SK-N-SH treated with all-trans-retinoic acid at 6 μM for 48 hours (cell line): ENCODE results near the gene RGS7.

ENCODE experiments used
- ATAC-seq: fragments of 200-7000 bp; cut with Tn5 transposase; 3 replicates; pipeline ENCODE4 v1.9.1; 2020; ENCODE audit warnings: mild to moderate bottlenecking, moderate library complexity
- ARNTL ChIP-seq: fragments of 450-650 bp; formaldehyde crosslinking; IDR thresholded peaks from 2 replicates; pipeline ENCODE4 v1.5.0; 2020; ENCODE audit warnings: low read depth, mild to moderate bottlenecking, moderate library complexity, borderline replicate concordance
- BACH2 ChIP-seq: fragments of 250-450 bp; sonication (Bioruptor Pico); IDR thresholded peaks from 2 replicates; pipeline ENCODE4 v1.9.0; 2021; ENCODE audit warnings: mild to moderate bottlenecking, borderline replicate concordance
- CSDC2 ChIP-seq: fragments of 250-450 bp; sonication (Bioruptor Pico); IDR thresholded peaks from 2 replicates; pipeline ENCODE4 v1.5.0; 2020; ENCODE audit warnings: mild to moderate bottlenecking, moderate library complexity
- ESRRG ChIP-seq: fragments of 250-450 bp; sonication (Bioruptor Pico); IDR thresholded peaks from 2 replicates; pipeline ENCODE4 v1.6.1; 2021; ENCODE audit warnings: mild to moderate bottlenecking
- GLIS3 ChIP-seq: fragments of 250-450 bp; sonication (Bioruptor Pico); IDR thresholded peaks from 2 replicates; pipeline ENCODE4 v1.5.0; 2020; ENCODE audit warnings: mild to moderate bottlenecking, moderate library complexity
- OSR1 ChIP-seq: fragments of 250-450 bp; sonication (Bioruptor Pico); IDR thresholded peaks from 2 replicates; pipeline ENCODE4 v1.8.0; 2022; ENCODE audit warnings: moderate library complexity, mild to moderate bottlenecking, inconsistent platforms
- PPARA ChIP-seq: fragments of 250-450 bp; sonication (Bioruptor Pico); IDR thresholded peaks from 2 replicates; pipeline ENCODE4 v1.5.0; 2020; ENCODE audit warnings: mild to moderate bottlenecking, borderline replicate concordance
- RARB ChIP-seq: fragments of 250-450 bp; sonication (Bioruptor Pico); IDR thresholded peaks from 2 replicates; pipeline ENCODE4 v1.8.0; 2021; ENCODE audit warnings: mild to moderate bottlenecking, moderate library complexity
- SNAI2 ChIP-seq: fragments of 250-450 bp; sonication (Bioruptor Pico); IDR thresholded peaks from 2 replicates; pipeline ENCODE4 v1.5.0; 2020; ENCODE audit warnings: mild to moderate bottlenecking, moderate library complexity
- TOX ChIP-seq: fragments of 250-450 bp; sonication (Bioruptor Pico); IDR thresholded peaks from 2 replicates; pipeline ENCODE4 v1.8.0; 2021; ENCODE audit warnings: mild to moderate bottlenecking, moderate library complexity, borderline replicate concordance
- ZC3H10 ChIP-seq: fragments of 250-450 bp; sonication (Bioruptor Pico); IDR thresholded peaks from 2 replicates; pipeline ENCODE4 v1.5.1; 2021; ENCODE audit warnings: mild to moderate bottlenecking, moderate library complexity
- ZFP3 ChIP-seq: fragments of 250-450 bp; sonication (Bioruptor Pico); IDR thresholded peaks from 2 replicates; pipeline ENCODE4 v1.5.0; 2020; ENCODE audit warnings: mild to moderate bottlenecking, moderate library complexity
- ZFP30 ChIP-seq: fragments of 450-650 bp; formaldehyde crosslinking; IDR thresholded peaks from 2 replicates; pipeline ENCODE4 v1.5.0; 2022; ENCODE audit warnings: mild to moderate bottlenecking, moderate library complexity
- ZNF565 ChIP-seq: fragments of 450-650 bp; formaldehyde crosslinking; conservative IDR thresholded peaks from 2 replicates; pipeline ENCODE4 v1.5.0; 2020; ENCODE audit warnings: low read depth, mild to moderate bottlenecking, moderate library complexity
- ZNF70 ChIP-seq: fragments of 450-650 bp; formaldehyde crosslinking; IDR thresholded peaks from 2 replicates; pipeline ENCODE4 v1.5.0; 2020; ENCODE audit warnings: mild to moderate bottlenecking, moderate library complexity
- TF ChIP-seq, protein P1 (sequence below): fragments of 250-450 bp; sonication (Bioruptor Pico); IDR thresholded peaks from 2 replicates; pipeline ENCODE4 v1.5.0; 2020; ENCODE audit warnings: mild to moderate bottlenecking, moderate library complexity
- TF ChIP-seq, protein P2 (sequence below): fragments of 250-450 bp; sonication (Bioruptor Pico); IDR thresholded peaks from 2 replicates; pipeline ENCODE4 v1.8.0; 2020; ENCODE audit warnings: mild to moderate bottlenecking, moderate library complexity, borderline replicate concordance
- TF ChIP-seq, protein P3 (sequence below): fragments of 250-450 bp; sonication (Bioruptor Pico); IDR thresholded peaks from 2 replicates; pipeline ENCODE4 v1.5.1; 2021; ENCODE audit warnings: mild to moderate bottlenecking, moderate library complexity
- TF ChIP-seq, protein P4 (sequence below): fragments of 250-450 bp; sonication (Bioruptor Pico); IDR thresholded peaks from 2 replicates; pipeline ENCODE4 v1.8.0; 2021; ENCODE audit warnings: low read depth, mild to moderate bottlenecking, moderate library complexity, borderline replicate concordance

Gene RGS7

DNA sequence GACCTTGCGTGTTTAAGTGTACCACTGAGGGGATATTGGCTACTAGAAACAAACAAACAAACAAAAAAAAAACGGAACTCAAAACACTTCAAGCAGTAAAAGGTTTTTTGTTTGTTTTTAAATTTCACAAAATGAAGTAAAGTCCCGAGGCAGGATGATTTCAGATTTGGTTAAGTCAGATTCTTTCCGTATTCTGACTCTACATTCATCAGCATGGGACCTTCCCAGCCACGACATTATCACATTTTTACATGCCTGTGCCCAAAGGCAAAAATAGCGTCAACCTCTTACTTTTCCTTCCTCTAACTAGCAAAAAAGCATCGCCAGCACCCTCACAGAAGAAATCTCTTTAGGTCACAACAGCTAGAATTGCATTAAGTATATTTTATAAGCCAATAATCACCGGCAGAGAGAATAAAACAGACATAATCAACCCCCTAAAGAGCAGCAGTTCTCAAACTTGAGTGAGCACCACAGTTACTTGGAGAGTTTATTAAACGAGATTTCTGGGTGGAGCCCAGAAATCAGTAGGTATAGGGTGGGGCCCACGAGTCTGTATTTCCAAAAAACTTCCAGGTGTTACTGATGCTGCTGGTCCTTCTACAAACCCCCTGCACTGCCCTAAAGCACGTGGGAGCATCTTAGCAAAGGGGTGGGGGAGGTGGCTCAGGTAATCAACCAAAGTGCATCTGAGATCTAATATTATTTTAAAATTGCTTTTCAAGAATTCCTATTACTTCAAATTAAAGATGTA is 227.6 kb downstream of the RGS7 start (continued):
- TF ChIP-seq OSR1 (CRISPR knock-in tag) (no peak), TOX (no peak), GLIS3 (CRISPR knock-in tag) (no peak), ARNTL (CRISPR knock-in tag) (no peak)
- TF ChIP-seq, all 23 proteins: peak for 0

DNA sequence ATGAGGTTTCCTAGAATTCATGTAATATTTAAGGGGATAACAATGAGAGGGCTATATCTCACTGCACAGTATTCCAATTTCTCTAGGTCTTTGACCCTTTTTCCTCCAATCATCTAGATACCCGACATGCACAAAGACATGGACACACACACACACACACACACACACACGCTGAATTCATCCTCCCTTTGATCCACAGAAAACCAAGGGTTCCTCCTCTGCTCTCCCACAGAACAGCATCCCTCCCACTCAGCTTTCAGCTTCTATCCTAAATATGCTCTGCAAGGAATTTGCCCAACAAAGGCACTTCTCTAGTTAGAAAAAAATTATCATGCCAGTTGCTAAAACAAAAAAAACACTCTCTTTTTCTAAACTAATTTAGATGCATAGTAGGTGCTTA is 231.7 kb downstream of the RGS7 start:
- ATAC-seq: no peak
- TF ChIP-seq ARNTL (CRISPR knock-in tag) (no peak), ESRRG (CRISPR knock-in tag) (no peak), ZFP3 (CRISPR knock-in tag) (no peak), SNAI2 (no peak), GLIS3 (CRISPR knock-in tag) (no peak)
- TF ChIP-seq, protein P1, sequence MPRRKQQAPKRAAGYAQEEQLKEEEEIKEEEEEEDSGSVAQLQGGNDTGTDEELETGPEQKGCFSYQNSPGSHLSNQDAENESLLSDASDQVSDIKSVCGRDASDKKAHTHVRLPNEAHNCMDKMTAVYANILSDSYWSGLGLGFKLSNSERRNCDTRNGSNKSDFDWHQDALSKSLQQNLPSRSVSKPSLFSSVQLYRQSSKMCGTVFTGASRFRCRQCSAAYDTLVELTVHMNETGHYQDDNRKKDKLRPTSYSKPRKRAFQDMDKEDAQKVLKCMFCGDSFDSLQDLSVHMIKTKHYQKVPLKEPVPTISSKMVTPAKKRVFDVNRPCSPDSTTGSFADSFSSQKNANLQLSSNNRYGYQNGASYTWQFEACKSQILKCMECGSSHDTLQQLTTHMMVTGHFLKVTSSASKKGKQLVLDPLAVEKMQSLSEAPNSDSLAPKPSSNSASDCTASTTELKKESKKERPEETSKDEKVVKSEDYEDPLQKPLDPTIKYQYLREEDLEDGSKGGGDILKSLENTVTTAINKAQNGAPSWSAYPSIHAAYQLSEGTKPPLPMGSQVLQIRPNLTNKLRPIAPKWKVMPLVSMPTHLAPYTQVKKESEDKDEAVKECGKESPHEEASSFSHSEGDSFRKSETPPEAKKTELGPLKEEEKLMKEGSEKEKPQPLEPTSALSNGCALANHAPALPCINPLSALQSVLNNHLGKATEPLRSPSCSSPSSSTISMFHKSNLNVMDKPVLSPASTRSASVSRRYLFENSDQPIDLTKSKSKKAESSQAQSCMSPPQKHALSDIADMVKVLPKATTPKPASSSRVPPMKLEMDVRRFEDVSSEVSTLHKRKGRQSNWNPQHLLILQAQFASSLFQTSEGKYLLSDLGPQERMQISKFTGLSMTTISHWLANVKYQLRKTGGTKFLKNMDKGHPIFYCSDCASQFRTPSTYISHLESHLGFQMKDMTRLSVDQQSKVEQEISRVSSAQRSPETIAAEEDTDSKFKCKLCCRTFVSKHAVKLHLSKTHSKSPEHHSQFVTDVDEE (CRISPR knock-in tag): no peak
- TF ChIP-seq, protein P2, sequence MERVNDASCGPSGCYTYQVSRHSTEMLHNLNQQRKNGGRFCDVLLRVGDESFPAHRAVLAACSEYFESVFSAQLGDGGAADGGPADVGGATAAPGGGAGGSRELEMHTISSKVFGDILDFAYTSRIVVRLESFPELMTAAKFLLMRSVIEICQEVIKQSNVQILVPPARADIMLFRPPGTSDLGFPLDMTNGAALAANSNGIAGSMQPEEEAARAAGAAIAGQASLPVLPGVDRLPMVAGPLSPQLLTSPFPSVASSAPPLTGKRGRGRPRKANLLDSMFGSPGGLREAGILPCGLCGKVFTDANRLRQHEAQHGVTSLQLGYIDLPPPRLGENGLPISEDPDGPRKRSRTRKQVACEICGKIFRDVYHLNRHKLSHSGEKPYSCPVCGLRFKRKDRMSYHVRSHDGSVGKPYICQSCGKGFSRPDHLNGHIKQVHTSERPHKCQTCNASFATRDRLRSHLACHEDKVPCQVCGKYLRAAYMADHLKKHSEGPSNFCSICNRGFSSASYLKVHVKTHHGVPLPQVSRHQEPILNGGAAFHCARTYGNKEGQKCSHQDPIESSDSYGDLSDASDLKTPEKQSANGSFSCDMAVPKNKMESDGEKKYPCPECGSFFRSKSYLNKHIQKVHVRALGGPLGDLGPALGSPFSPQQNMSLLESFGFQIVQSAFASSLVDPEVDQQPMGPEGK (CRISPR knock-in tag): no peak

DNA sequence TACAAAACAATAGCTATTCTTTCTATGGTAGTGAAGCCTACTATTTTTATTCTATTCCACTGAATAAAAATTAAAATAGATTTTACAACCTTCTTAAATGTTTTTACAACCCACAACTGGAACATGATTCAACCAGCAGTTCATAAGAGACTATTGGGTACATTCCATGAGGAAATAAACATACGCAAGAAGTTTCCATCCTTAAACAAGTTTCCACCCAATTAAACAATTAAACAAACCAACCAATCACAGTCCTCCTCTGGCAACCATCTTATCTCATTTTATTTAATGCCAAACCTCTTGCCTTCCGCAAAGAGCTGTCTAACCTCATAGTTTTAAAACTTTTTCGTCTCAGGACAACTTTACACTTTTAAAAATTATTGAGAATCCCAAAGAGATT is 239.0 kb downstream of the RGS7 start:
- TF ChIP-seq, protein P2 (CRISPR knock-in tag): no peak
- TF ChIP-seq ZNF70 (CRISPR knock-in tag): no peak
- no peak for ATAC-seq

DNA sequence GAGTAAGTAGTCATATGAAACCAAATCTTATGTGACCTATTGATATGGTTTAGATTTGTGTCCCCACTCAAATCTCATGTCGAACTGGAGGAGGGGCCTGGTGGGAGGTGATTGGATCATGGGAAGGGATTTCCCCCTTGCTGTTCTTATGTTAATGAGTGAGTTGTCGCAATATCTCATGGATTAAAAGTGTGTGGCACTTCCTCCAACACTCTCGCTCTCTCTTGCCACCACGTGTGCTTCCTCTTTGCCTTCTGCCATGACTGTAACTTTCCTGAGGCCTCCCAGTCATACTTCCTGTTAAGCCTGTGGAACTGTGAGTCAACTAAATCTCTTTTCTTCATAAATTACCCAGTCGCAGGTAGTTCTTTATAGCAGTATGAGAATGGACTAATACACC is 241.2 kb downstream of the RGS7 start:
- no peak for ATAC-seq
- TF ChIP-seq RARB (CRISPR knock-in tag) (no peak), BACH2 (CRISPR knock-in tag) (no peak), OSR1 (CRISPR knock-in tag) (no peak), ZNF565 (CRISPR knock-in tag) (no peak), PPARA (CRISPR knock-in tag) (no peak), CSDC2 (CRISPR knock-in tag) (no peak), GLIS3 (CRISPR knock-in tag) (no peak), ZFP30 (CRISPR knock-in tag) (no peak), ESRRG (CRISPR knock-in tag) (no peak), ZC3H10 (CRISPR knock-in tag) (no peak)
- TF ChIP-seq, protein P3, sequence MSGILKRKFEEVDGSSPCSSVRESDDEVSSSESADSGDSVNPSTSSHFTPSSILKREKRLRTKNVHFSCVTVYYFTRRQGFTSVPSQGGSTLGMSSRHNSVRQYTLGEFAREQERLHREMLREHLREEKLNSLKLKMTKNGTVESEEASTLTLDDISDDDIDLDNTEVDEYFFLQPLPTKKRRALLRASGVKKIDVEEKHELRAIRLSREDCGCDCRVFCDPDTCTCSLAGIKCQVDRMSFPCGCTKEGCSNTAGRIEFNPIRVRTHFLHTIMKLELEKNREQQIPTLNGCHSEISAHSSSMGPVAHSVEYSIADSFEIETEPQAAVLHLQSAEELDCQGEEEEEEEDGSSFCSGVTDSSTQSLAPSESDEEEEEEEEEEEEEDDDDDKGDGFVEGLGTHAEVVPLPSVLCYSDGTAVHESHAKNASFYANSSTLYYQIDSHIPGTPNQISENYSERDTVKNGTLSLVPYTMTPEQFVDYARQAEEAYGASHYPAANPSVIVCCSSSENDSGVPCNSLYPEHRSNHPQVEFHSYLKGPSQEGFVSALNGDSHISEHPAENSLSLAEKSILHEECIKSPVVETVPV (CRISPR knock-in tag): no peak
- TF ChIP-seq, protein P1 (CRISPR knock-in tag): no peak
- TF ChIP-seq, protein P2 (CRISPR knock-in tag): no peak
- TF ChIP-seq, protein P4, sequence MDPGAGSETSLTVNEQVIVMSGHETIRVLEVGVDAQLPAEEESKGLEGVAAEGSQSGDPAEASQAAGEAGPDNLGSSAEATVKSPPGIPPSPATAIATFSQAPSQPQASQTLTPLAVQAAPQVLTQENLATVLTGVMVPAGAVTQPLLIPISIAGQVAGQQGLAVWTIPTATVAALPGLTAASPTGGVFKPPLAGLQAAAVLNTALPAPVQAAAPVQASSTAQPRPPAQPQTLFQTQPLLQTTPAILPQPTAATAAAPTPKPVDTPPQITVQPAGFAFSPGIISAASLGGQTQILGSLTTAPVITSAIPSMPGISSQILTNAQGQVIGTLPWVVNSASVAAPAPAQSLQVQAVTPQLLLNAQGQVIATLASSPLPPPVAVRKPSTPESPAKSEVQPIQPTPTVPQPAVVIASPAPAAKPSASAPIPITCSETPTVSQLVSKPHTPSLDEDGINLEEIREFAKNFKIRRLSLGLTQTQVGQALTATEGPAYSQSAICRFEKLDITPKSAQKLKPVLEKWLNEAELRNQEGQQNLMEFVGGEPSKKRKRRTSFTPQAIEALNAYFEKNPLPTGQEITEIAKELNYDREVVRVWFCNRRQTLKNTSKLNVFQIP: no peak
